ENCODE measurements around the gene TMEM219. TPM values are rescaled to one million over a fixed set of nuclear protein-coding genes. Genes with fewer than 3 reads are reported as not detected.

Gene TMEM219
- total RNA-seq, 1 experiment from 2014 or later: 57.7 TPM

- no peaks in the 10 kb centered on the region for H3K27me3 Mint-ChIP-seq (ENCODE audit: insufficient read depth, unreplicated experiment)
- peaks cover 7% of the 10 kb centered on the region; the same call in 1 of the 2 replicates for H3K4me1 ChIP-seq
- CTCF ChIA-PET: no interaction called here
- H3K9me3 Mint-ChIP-seq (ENCODE audit: unreplicated experiment): peaks cover 10% of the 10 kb centered on the region
- POLR2A ChIA-PET: interaction anchor here (1.1 kb wide), 1 partner anchor 11 kb away, joined by 3 read pairs; the partner anchor contains the start of gene TMEM219
- H3K27me3 ChIP-seq (replicated peaks; ENCODE audit: control insufficient read depth, insufficient read depth, low read length): no peaks in the 10 kb centered on the region
- TF ChIP-seq CTCF (IDR thresholded peaks at IDR 0.05; ENCODE audit: insufficient read depth in 1 of 2, low read depth in 1 of 2, low read length in 1 of 2, severe bottlenecking in 1 of 2, unreplicated experiment in 1 of 2): no peak
- H3K9me3 ChIP-seq: peaks cover 4% of the 10 kb centered on the region
- DNase-seq: no peak
- no peaks in the 10 kb centered on the region for H3K4me1 Mint-ChIP-seq (ENCODE audit: low read depth, unreplicated experiment)
- H3K4me3 ChIP-seq (ENCODE audit: low read depth, low read length): no peak overlapping the region
- H3K27ac Mint-ChIP-seq (ENCODE audit: unreplicated experiment): no peak overlapping the region
- H3K4me3 Mint-ChIP-seq (ENCODE audit: unreplicated experiment): no peak overlapping the region
- H3K36me3 Mint-ChIP-seq (ENCODE audit: insufficient read depth, unreplicated experiment): peaks cover 6% of the 10 kb centered on the region
- intact Hi-C loops (cut with micrococcal nuclease; ENCODE audit: unreplicated experiment): no loop called here
- BruUV-seq (replicated peaks): no TSS peak
- no peaks in the 10 kb centered on the region for H3K36me3 ChIP-seq (ENCODE audit: control insufficient read depth, insufficient read depth, low read length)
Measured at GRCh38 chr16:29950806-29951461, 10.9 kb upstream of the TMEM219 start.

GRCh38 chr16:29951625-29952365 is 10.1 kb upstream of the TMEM219 start:
- peaks cover 10% of the 10 kb centered on the region for H3K9me3 Mint-ChIP-seq (ENCODE audit: unreplicated experiment)
- no peak overlapping the region for H3K27ac Mint-ChIP-seq (ENCODE audit: unreplicated experiment)
- intact Hi-C loops (cut with micrococcal nuclease; ENCODE audit: unreplicated experiment): no loop called here
- no peak for DNase-seq
- no peak for TF ChIP-seq CTCF (IDR thresholded peaks at IDR 0.05; ENCODE audit: insufficient read depth in 1 of 2, low read depth in 1 of 2, low read length in 1 of 2, severe bottlenecking in 1 of 2, unreplicated experiment in 1 of 2)
- no TSS peak for BruUV-seq (replicated peaks)
- Histone ChIP-seq H3K4me3 (ENCODE audit: low read depth, low read length) (no peak overlapping the region), H3K9me3 (peaks cover 4% of the 10 kb centered on the region), H3K4me1 (peaks cover 7% of the 10 kb centered on the region; the same call in 1 of the 2 replicates), H3K27me3 (replicated peaks; ENCODE audit: control insufficient read depth, insufficient read depth, low read length) (no peaks in the 10 kb centered on the region), H3K36me3 (ENCODE audit: control insufficient read depth, insufficient read depth, low read length) (no peaks in the 10 kb centered on the region)
- CTCF ChIA-PET: no interaction called here
- no peak overlapping the region for H3K4me3 Mint-ChIP-seq (ENCODE audit: unreplicated experiment)
- POLR2A ChIA-PET: interaction anchor here (1.1 kb wide), 1 partner anchor 10 kb away, joined by 3 read pairs; the partner anchor contains the start of gene TMEM219
- H3K4me1 Mint-ChIP-seq (ENCODE audit: low read depth, unreplicated experiment): no peaks in the 10 kb centered on the region
- H3K27me3 Mint-ChIP-seq (ENCODE audit: insufficient read depth, unreplicated experiment): no peaks in the 10 kb centered on the region
- peaks cover 6% of the 10 kb centered on the region for H3K36me3 Mint-ChIP-seq (ENCODE audit: insufficient read depth, unreplicated experiment)

- Mint-ChIP-seq H3K4me3 (ENCODE audit: unreplicated experiment) (no peak overlapping the region), H3K4me1 (ENCODE audit: low read depth, unreplicated experiment) (peaks cover 8% of the 10 kb centered on the region), H3K9me3 (ENCODE audit: unreplicated experiment) (no peaks in the 10 kb centered on the region), H3K36me3 (ENCODE audit: insufficient read depth, unreplicated experiment) (peaks cover 5% of the 10 kb centered on the region), H3K27ac (ENCODE audit: unreplicated experiment) (no peak overlapping the region), H3K27me3 (ENCODE audit: insufficient read depth, unreplicated experiment) (no peaks in the 10 kb centered on the region)
- DNase-seq: no peak
- no peaks in the 10 kb centered on the region for H3K36me3 ChIP-seq (ENCODE audit: control insufficient read depth, insufficient read depth, low read length)
- H3K4me3 ChIP-seq (ENCODE audit: low read depth, low read length): no peak overlapping the region
- intact Hi-C loops (cut with micrococcal nuclease; ENCODE audit: unreplicated experiment): no loop called here
- no peaks in the 10 kb centered on the region for H3K9me3 ChIP-seq
- no peaks in the 10 kb centered on the region for H3K4me1 ChIP-seq
- ChIA-PET POLR2A (no interaction called here), CTCF (no interaction called here)
- BruUV-seq (replicated peaks): no TSS peak
- no peak for TF ChIP-seq CTCF (IDR thresholded peaks at IDR 0.05; ENCODE audit: insufficient read depth in 1 of 2, low read depth in 1 of 2, low read length in 1 of 2, severe bottlenecking in 1 of 2, unreplicated experiment in 1 of 2)
- no peaks in the 10 kb centered on the region for H3K27me3 ChIP-seq (replicated peaks; ENCODE audit: control insufficient read depth, insufficient read depth, low read length)
Measured at GRCh38 chr16:29958756-29959155, 3.1 kb upstream of the TMEM219 start.
